Middle frontal gyrus (tissue), 1 donor: ENCODE results near the gene PHPT1.
"Not testable (repeated sequence)": the region's sequence is repeated elsewhere in the genome, so short reads cannot be mapped to it uniquely, and the experiment has no call there.

ENCODE experiments used
- DNase-seq: peaks from one replicate; pipeline ENCODE4 v3.0.0-alpha.2; 2015; ENCODE audit warnings: low spot score; ENCODE audit errors: extremely low spot score

Gene PHPT1

GRCh38 chr9:136837146-136837855 lies 11.9 kb upstream of the PHPT1 start:
- no peak for DNase-seq

- not testable (repeated sequence) for DNase-seq
Observed at GRCh38 chr9:136837856-136838277, 11.3 kb upstream of the PHPT1 start.

GRCh38 chr9:136838314-136839228 lies 10.6 kb upstream of the PHPT1 start:
- no peak for DNase-seq

GRCh38 chr9:136839229-136840139 lies 9.7 kb upstream of the PHPT1 start:
- DNase-seq = no peak

GRCh38 chr9:136840140-136840876 lies 8.9 kb upstream of the PHPT1 start:
- no peak for DNase-seq

GRCh38 chr9:136840877-136841645 lies 8.1 kb upstream of the PHPT1 start:
- DNase-seq = peak; percentile 78

- not testable (repeated sequence) for DNase-seq
Observed at GRCh38 chr9:136841646-136842379, 7.4 kb upstream of the PHPT1 start.

- DNase-seq = peak; percentile 78
Observed at GRCh38 chr9:136842380-136842948, 6.7 kb upstream of the PHPT1 start, which contains the start of gene AJM1. TSS of gene AJM1 (plus strand) at chr9:136842478. CDS start at chr9:136844415, 1,937 bp downstream.

- DNase-seq = not testable (repeated sequence)
Observed at GRCh38 chr9:136843159-136843800, 5.9 kb upstream of the PHPT1 start.

- not testable (repeated sequence) for DNase-seq
Observed at GRCh38 chr9:136843801-136844740, 5.1 kb upstream of the PHPT1 start.

- no peak for DNase-seq
Observed at GRCh38 chr9:136844761-136845464, 4.3 kb upstream of the PHPT1 start.

GRCh38 chr9:136845465-136846260 lies 3.5 kb upstream of the PHPT1 start:
- no peak for DNase-seq

- DNase-seq = no peak
Observed at GRCh38 chr9:136846376-136847087, 2.7 kb upstream of the PHPT1 start.

GRCh38 chr9:136847088-136847825 lies 2.0 kb upstream of the PHPT1 start:
- no peak for DNase-seq
